ENCODE measurements around the gene SNAP23. TPM values are rescaled to one million over a fixed set of nuclear protein-coding genes. Genes with fewer than 3 reads are reported as not detected.
A peak's percentile ranks its signal among the peaks of the same experiment; 100 is the strongest.

SNAP23 gene
- total RNA-seq, 4 donors from 2014 or later = 50.0 to 71.8 (median 57.2) TPM

DNA sequence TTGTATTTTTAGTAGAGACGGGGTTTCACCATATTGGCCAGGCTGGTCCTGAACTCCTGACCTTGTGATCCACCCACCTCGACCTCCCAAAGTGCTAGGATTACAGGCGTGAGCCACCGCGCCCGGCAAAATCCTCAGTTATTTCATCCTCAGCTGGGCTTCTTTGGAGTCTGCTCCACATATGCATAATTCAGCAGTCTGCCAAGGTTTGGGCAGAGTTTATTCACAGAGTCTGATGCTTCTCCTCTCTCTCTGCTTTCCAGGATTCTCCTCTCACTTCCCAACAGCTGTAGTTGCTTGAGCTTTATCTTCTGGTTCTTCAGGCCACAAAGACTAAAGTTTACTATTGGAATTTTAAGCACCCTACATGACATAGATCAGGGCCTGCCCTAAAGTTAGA lies 12.7 kb upstream of the SNAP23 start:
- Histone ChIP-seq H3K4me3 (no peak overlapping the region), H3K4me1 (no peaks in the 10 kb centered on the region), H3K27me3 (no peaks in the 10 kb centered on the region), H3K9me3 (no peaks in the 10 kb centered on the region), H3K27ac (no peak overlapping the region), H3K36me3 (peaks cover 0 to 4% of the 10 kb centered on the region in 2 donors)
- no CpG with 5 or more reads among the region's 6 CpGs for WGBS, 2 donors (ENCODE audit: low coverage in 1 of 2)
- no peak for ATAC-seq
- TF ChIP-seq EP300 (IDR thresholded peaks at IDR 0.05) (no peak), POLR2AphosphoS5 (IDR thresholded peaks at IDR 0.05) (no peak), POLR2A (IDR thresholded peaks at IDR 0.05) (no peak)
- TF ChIP-seq, protein P1, sequence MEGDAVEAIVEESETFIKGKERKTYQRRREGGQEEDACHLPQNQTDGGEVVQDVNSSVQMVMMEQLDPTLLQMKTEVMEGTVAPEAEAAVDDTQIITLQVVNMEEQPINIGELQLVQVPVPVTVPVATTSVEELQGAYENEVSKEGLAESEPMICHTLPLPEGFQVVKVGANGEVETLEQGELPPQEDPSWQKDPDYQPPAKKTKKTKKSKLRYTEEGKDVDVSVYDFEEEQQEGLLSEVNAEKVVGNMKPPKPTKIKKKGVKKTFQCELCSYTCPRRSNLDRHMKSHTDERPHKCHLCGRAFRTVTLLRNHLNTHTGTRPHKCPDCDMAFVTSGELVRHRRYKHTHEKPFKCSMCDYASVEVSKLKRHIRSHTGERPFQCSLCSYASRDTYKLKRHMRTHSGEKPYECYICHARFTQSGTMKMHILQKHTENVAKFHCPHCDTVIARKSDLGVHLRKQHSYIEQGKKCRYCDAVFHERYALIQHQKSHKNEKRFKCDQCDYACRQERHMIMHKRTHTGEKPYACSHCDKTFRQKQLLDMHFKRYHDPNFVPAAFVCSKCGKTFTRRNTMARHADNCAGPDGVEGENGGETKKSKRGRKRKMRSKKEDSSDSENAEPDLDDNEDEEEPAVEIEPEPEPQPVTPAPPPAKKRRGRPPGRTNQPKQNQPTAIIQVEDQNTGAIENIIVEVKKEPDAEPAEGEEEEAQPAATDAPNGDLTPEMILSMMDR (IDR thresholded peaks at IDR 0.05) = no peak

DNA sequence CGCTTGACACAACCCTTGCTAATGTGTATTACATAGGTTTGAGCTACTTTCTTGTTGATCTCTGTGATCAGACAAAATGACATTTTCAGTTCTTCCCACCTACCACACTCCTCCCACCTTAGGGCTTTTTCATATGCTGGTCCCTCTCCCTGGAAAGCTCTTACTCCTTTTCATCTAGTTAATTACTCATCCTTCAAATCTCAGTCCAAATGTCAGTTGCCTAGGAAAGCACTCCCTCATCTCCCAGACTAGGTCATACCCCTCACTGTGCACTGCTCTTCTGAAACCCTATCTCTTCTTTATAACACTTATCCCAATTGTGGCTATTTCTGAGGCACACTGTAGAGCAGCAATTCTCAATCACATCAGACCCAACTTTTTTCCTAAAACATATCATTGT lies 11.8 kb upstream of the SNAP23 start:
- 87 to 90% methylated on average over 1 of the region's 1 CpG for WGBS, 2 donors (ENCODE audit: low coverage in 1 of 2)
- peaks cover 0 to 4% of the 10 kb centered on the region in 2 donors for H3K36me3 ChIP-seq
- no peak overlapping the region for H3K27ac ChIP-seq
- peaks cover 0 to 2% (median 0%) of the 10 kb centered on the region in 3 donors for H3K4me1 ChIP-seq
- no peaks in the 10 kb centered on the region for H3K9me3 ChIP-seq
- TF ChIP-seq EP300 (IDR thresholded peaks at IDR 0.05) (no peak), POLR2AphosphoS5 (IDR thresholded peaks at IDR 0.05) (no peak), POLR2A (IDR thresholded peaks at IDR 0.05) (no peak)
- TF ChIP-seq, protein P1 (IDR thresholded peaks at IDR 0.05) = no peak
- no peak overlapping the region for H3K4me3 ChIP-seq
- H3K27me3 ChIP-seq = no peaks in the 10 kb centered on the region
- no peak for ATAC-seq

GRCh38 chr15:42490291-42490670 lies 5.2 kb upstream of the SNAP23 start:
- H3K4me3 ChIP-seq = peak overlapping the region; percentile 78 to 98
- 4 to 6% methylated on average over 9 to 11 of the region's 11 CpGs for WGBS, 2 donors (ENCODE audit: low coverage in 1 of 2)
- H3K4me1 ChIP-seq = peaks cover 0 to 46% (median 16%) of the 10 kb centered on the region in 3 donors
- H3K27ac ChIP-seq = peak overlapping the region; percentile 87 to 95 (median 90)
- ATAC-seq = no peak
- H3K9me3 ChIP-seq = no peaks in the 10 kb centered on the region
- TF ChIP-seq POLR2AphosphoS5 (IDR thresholded peaks at IDR 0.05) = no peak
- TF ChIP-seq, protein P1 (IDR thresholded peaks at IDR 0.05) = no peak
- TF ChIP-seq EP300 (IDR thresholded peaks at IDR 0.05) = no peak
- no peak for TF ChIP-seq POLR2A (IDR thresholded peaks at IDR 0.05)
- H3K36me3 ChIP-seq = no peaks in the 10 kb centered on the region
- no peaks in the 10 kb centered on the region for H3K27me3 ChIP-seq

- Histone ChIP-seq H3K9me3 (no peaks in the 10 kb centered on the region), H3K27me3 (no peaks in the 10 kb centered on the region), H3K27ac (peak within 1 kb of the TSS; percentile 87 to 95 (median 90)), H3K4me1 (peaks cover 0 to 47% (median 16%) of the 10 kb centered on the region in 3 donors), H3K36me3 (no peaks in the 10 kb centered on the region), H3K4me3 (peak within 1 kb of the TSS; percentile 78 to 98)
- WGBS, 2 donors (ENCODE audit: low coverage in 1 of 2) = 0 to 1% methylated on average over 16 to 17 of the region's 51 CpGs
- peak; percentile 69 for ATAC-seq
- TF ChIP-seq POLR2AphosphoS5 (IDR thresholded peaks at IDR 0.05) (peak; percentile 89), EP300 (IDR thresholded peaks at IDR 0.05) (no peak), POLR2A (IDR thresholded peaks at IDR 0.05) (peak; percentile 81 to 91)
- TF ChIP-seq, protein P1 (IDR thresholded peaks at IDR 0.05) = peak in 1 of 4 experiments; percentile 11
These were observed 4.5 kb upstream of the SNAP23 start, which contains the start of gene ZNF106 for GRCh38 chr15:42490671-42491538. TSS of gene ZNF106 (minus strand) at chr15:42491141. CDS start at chr15:42472289, 18,852 bp downstream.

Data from gastroesophageal sphincter (tissue), 4 donors.